Hepatocyte (in vitro differentiated cells): ENCODE results near the gene TTLL9. TPM values are rescaled to one million over a fixed set of nuclear protein-coding genes. Genes with fewer than 3 reads are reported as not detected.

Source experiments
- DNase-seq: peaks from one replicate; pipeline ENCODE4 v3.0.0-alpha.2; 2016; ENCODE audit warnings: low spot score
- H2AFZ ChIP-seq: fragments of 200-600 bp; sonication (generic); 2 replicates; pipeline ENCODE4 v1.6.0; 2016; ENCODE audit warnings: antibody characterized with exemption, mild to moderate bottlenecking
- H3K27ac ChIP-seq: fragments of 200-600 bp; sonication (generic); 2 replicates; pipeline ENCODE4 v1.5.1; 2016; ENCODE audit warnings: mild to moderate bottlenecking
- H3K27me3 ChIP-seq: fragments of 200-600 bp; sonication (generic); 2 replicates; pipeline ENCODE4 v1.6.1; 2016
- H3K36me3 ChIP-seq: fragments of 200-600 bp; sonication (generic); replicated peaks from 2 replicates; pipeline ENCODE4 v1.5.1; 2016; ENCODE audit warnings: low read depth; ENCODE audit not compliant: insufficient read depth
- H3K4me1 ChIP-seq: fragments of 200-600 bp; sonication (generic); 2 replicates; pipeline ENCODE4 v1.5.1; 2016; ENCODE audit warnings: mild to moderate bottlenecking, moderate library complexity; ENCODE audit not compliant: insufficient read depth
- H3K4me2 ChIP-seq: fragments of 200-600 bp; sonication (generic); 2 replicates; pipeline ENCODE4 v1.6.0; 2016
- H3K4me3 ChIP-seq: fragments of 200-600 bp; sonication (generic); 2 replicates; pipeline ENCODE4 v1.5.1; 2016; ENCODE audit warnings: mild to moderate bottlenecking
- H3K79me2 ChIP-seq: fragments of 200-600 bp; sonication (generic); 2 replicates; pipeline ENCODE4 v1.6.0; 2017; ENCODE audit warnings: mild to moderate bottlenecking
- H3K9me2 ChIP-seq: fragments of 200-600 bp; sonication (generic); replicated peaks from 2 replicates; pipeline ENCODE4 v1.6.0; 2017; ENCODE audit warnings: mild to moderate bottlenecking; ENCODE audit not compliant: insufficient read depth
- H3K9me3 ChIP-seq: fragments of 200-600 bp; sonication (generic); 2 replicates; pipeline ENCODE4 v1.5.1; 2016; ENCODE audit warnings: low read depth, mild to moderate bottlenecking
- H4K20me1 ChIP-seq: fragments of 200-600 bp; sonication (generic); 2 replicates; pipeline ENCODE4 v1.6.0; 2016; ENCODE audit warnings: mild to moderate bottlenecking; ENCODE audit not compliant: insufficient read depth, poor library complexity, severe bottlenecking
- EZH2 ChIP-seq: fragments of 200-600 bp; sonication (generic); IDR thresholded peaks from 2 replicates; pipeline ENCODE4 v1.6.1; 2016; ENCODE audit warnings: antibody characterized with exemption, mild to moderate bottlenecking, borderline replicate concordance
- EZH2phosphoT487 ChIP-seq: fragments of 200-600 bp; sonication (generic); IDR thresholded peaks from one replicate; pipeline ENCODE4 v1.6.1; 2018; ENCODE audit warnings: antibody characterized with exemption, mild to moderate bottlenecking, low read depth, moderate library complexity; ENCODE audit not compliant: unreplicated experiment, severe bottlenecking
- WGBS: methylation state at CpG from one replicate; pipeline ENCODE4 v1.1.6; 2016; ENCODE audit warnings: low lambda C conversion rate; ENCODE audit errors: missing lambda C conversion rate; 5-methylcytosine and 5-hydroxymethylcytosine counted together
- polyA plus RNA-seq: library from polyadenylated mRNA; unstranded; fragments of >200 nt; fragmentation: Nextera tagmentation; extraction: Ambion mirVana; gene quantifications from 2 replicates; pipeline ENCODE4 v1.2.1, GENCODE V29; 2016
- total RNA-seq: library from RNA; depleted of rRNA; stranded (reverse); fragments of >200 nt; gene quantifications from 2 replicates; pipeline ENCODE4 v1.2.3, GENCODE V29; 2014
- TF ChIP-seq, protein P1 (sequence below): fragments of 200-600 bp; sonication (generic); IDR thresholded peaks from 2 replicates; pipeline ENCODE4 v1.5.1; 2016; ENCODE audit warnings: antibody characterized with exemption, mild to moderate bottlenecking; ENCODE audit not compliant: poor library complexity

Gene TTLL9
- total and polyA plus RNA-seq, 2 experiments from 2014 or later: 0.18 TPM; not detected in 1

- Histone ChIP-seq H2AFZ (no peak overlapping the region), H3K4me2 (peak overlapping the region; percentile 43), H3K4me1 (peaks cover 46% of the 10 kb centered on the region), H4K20me1 (no peaks in the 10 kb centered on the region), H3K27ac (peak overlapping the region; percentile 28), H3K9me2 (no peaks in the 10 kb centered on the region), H3K9me3 (no peaks in the 10 kb centered on the region), H3K79me2 (no peaks in the 10 kb centered on the region), H3K36me3 (no peaks in the 10 kb centered on the region), H3K4me3 (no peak overlapping the region), H3K27me3 (no peaks in the 10 kb centered on the region)
- peak; percentile 55 for DNase-seq
- 73% methylated on average over 8 of the region's 8 CpGs for WGBS
- TF ChIP-seq EZH2phosphoT487 (no peak), EZH2 (no peak)
- TF ChIP-seq, protein P1, sequence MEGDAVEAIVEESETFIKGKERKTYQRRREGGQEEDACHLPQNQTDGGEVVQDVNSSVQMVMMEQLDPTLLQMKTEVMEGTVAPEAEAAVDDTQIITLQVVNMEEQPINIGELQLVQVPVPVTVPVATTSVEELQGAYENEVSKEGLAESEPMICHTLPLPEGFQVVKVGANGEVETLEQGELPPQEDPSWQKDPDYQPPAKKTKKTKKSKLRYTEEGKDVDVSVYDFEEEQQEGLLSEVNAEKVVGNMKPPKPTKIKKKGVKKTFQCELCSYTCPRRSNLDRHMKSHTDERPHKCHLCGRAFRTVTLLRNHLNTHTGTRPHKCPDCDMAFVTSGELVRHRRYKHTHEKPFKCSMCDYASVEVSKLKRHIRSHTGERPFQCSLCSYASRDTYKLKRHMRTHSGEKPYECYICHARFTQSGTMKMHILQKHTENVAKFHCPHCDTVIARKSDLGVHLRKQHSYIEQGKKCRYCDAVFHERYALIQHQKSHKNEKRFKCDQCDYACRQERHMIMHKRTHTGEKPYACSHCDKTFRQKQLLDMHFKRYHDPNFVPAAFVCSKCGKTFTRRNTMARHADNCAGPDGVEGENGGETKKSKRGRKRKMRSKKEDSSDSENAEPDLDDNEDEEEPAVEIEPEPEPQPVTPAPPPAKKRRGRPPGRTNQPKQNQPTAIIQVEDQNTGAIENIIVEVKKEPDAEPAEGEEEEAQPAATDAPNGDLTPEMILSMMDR: no peak
Measured at GRCh38 chr20:31841928-31842327, 28.5 kb upstream of the TTLL9 start.

DNA sequence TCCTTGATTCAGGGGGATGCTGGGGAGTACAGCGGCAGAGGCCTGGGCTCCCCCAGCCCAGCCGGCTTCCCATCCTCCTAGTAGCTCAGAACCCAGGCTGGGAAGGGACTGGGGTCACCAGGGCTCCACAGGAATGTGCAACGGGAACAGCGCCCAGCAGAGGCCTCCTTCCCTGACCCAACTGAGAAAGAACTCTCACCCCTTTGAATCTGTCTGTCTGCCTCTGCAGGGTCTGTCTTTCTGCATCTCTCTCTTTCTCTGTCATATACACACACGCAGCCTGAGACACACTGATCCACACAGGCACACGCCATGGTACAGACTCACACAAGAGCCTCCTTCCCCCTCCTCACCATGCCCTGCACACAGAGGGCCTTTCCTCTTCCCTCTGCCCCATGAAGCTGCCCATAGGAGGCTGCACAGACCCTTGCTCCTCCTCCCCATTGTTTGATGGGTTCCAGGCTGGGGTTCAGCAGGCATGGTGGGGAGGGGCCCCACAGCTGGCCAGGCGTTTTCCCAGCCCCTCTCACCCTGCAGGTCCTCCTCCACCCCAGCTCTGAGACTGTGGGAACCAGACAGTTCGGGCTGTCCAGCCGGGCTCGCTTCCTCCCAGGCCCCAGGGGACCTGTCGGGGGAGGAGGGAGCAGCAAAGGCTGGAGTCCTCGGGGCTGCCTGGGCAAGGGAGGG lies 27.8 kb upstream of the TTLL9 start:
- 54% methylated on average over 12 of the region's 12 CpGs for WGBS
- DNase-seq: no peak
- H3K4me2 ChIP-seq: peak overlapping the region; percentile 43
- H3K9me3 ChIP-seq: no peaks in the 10 kb centered on the region
- H3K27ac ChIP-seq: peak overlapping the region; percentile 28
- H3K9me2 ChIP-seq: no peaks in the 10 kb centered on the region
- H3K27me3 ChIP-seq: peaks cover 3% of the 10 kb centered on the region
- H3K4me3 ChIP-seq: no peak overlapping the region
- H3K4me1 ChIP-seq: peaks cover 40% of the 10 kb centered on the region
- no peaks in the 10 kb centered on the region for H3K36me3 ChIP-seq
- no peaks in the 10 kb centered on the region for H4K20me1 ChIP-seq
- no peak for TF ChIP-seq EZH2phosphoT487
- TF ChIP-seq, protein P1: no peak
- TF ChIP-seq EZH2: no peak
- H2AFZ ChIP-seq: no peak overlapping the region
- H3K79me2 ChIP-seq: no peaks in the 10 kb centered on the region

GRCh38 chr20:31843288-31843687 lies 27.1 kb upstream of the TTLL9 start:
- WGBS: 77% methylated on average over 6 of the region's 6 CpGs
- TF ChIP-seq EZH2 (no peak), EZH2phosphoT487 (no peak)
- TF ChIP-seq, protein P1: no peak
- no peaks in the 10 kb centered on the region for H3K36me3 ChIP-seq
- H3K4me3 ChIP-seq: no peak overlapping the region
- H3K4me2 ChIP-seq: no peak overlapping the region
- H3K9me2 ChIP-seq: no peaks in the 10 kb centered on the region
- no peaks in the 10 kb centered on the region for H3K9me3 ChIP-seq
- H4K20me1 ChIP-seq: no peaks in the 10 kb centered on the region
- peak overlapping the region; percentile 28 for H3K27ac ChIP-seq
- no peak overlapping the region for H2AFZ ChIP-seq
- no peaks in the 10 kb centered on the region for H3K79me2 ChIP-seq
- DNase-seq: no peak
- H3K4me1 ChIP-seq: peaks cover 34% of the 10 kb centered on the region
- peaks cover 9% of the 10 kb centered on the region for H3K27me3 ChIP-seq
